Activated T-helper 1 cell treated with anti-CD3 and anti-CD28 coated beads, Interleukin-12 subunit alpha, Interleukin-12 subunit beta, Interleukin-2, Interleukin-4 antibody, amounts not matched to agents 30 ng/mL and 10 ng/mL and 1 ng/mL, durations not matched to agents 14 hours and 24 hours and 36 hours (primary cell): Measurements from ENCODE around the gene SNX6. TPM values are rescaled to one million over a fixed set of nuclear protein-coding genes. Genes with fewer than 3 reads are reported as not detected.
"Not testable (repeated sequence)": the region's sequence is repeated elsewhere in the genome, so short reads cannot be mapped to it uniquely, and the experiment has no call there.

Source experiments
- DNase-seq: peaks from one replicate; pipeline ENCODE4 v3.0.0; 2021; ENCODE audit warnings: low spot score
- H3K27ac Mint-ChIP-seq: one replicate; pipeline ENCODE4 v1.8.0; 2021; ENCODE audit warnings: mild to moderate bottlenecking, mixed read lengths
- H3K27me3 Mint-ChIP-seq: one replicate; pipeline ENCODE4 v1.8.0; 2022; ENCODE audit warnings: mild to moderate bottlenecking, moderate library complexity, mixed read lengths; ENCODE audit not compliant: insufficient read depth
- H3K36me3 Mint-ChIP-seq: one replicate; pipeline ENCODE4 v1.8.0; 2021; ENCODE audit warnings: low read depth, mixed read lengths
- H3K4me1 Mint-ChIP-seq: one replicate; pipeline ENCODE4 v1.8.0; 2021; ENCODE audit warnings: low read depth, mixed read lengths
- H3K4me3 Mint-ChIP-seq: one replicate; pipeline ENCODE4 v1.8.0; 2021; ENCODE audit warnings: mild to moderate bottlenecking, moderate library complexity, mixed read lengths
- H3K9me3 Mint-ChIP-seq: one replicate; pipeline ENCODE4 v1.8.0; 2021; ENCODE audit warnings: mixed read lengths
- intact Hi-C: fragments of 100-400 bp; cut with micrococcal nuclease; formaldehyde crosslinking; loops from one replicate; pipeline ENCODE4 v1.15.1; 2024
- total RNA-seq: library from RNA; stranded (reverse); gene quantifications from 2 replicates; pipeline ENCODE4 v1.2.3, GENCODE V29; 2022

SNX6 gene
- total RNA-seq, 1 donor from 2014 or later, result 75.6 TPM

- intact Hi-C loops, DNase-seq, H3K4me3 Mint-ChIP-seq, H3K27me3 Mint-ChIP-seq, H3K9me3 Mint-ChIP-seq, H3K27ac Mint-ChIP-seq, H3K4me1 Mint-ChIP-seq: not testable (repeated sequence)
- H3K36me3 Mint-ChIP-seq, result peaks cover 41% of the 10 kb centered on the region
Measured at GRCh38 chr14:34524216-34524615, 105.7 kb downstream of the SNX6 start.

GRCh38 chr14:34522496-34522895, 107.5 kb downstream of the SNX6 start:
- no peak overlapping the region for H3K4me3 Mint-ChIP-seq
- DNase-seq, result no peak
- H3K27ac Mint-ChIP-seq, result no peak overlapping the region
- H3K27me3 Mint-ChIP-seq, result no peaks in the 10 kb centered on the region
- H3K4me1 Mint-ChIP-seq, result peaks cover 4% of the 10 kb centered on the region
- intact Hi-C loops, result no loop called here
- peaks cover 50% of the 10 kb centered on the region for H3K36me3 Mint-ChIP-seq
- H3K9me3 Mint-ChIP-seq, result no peaks in the 10 kb centered on the region

- peaks cover 50% of the 10 kb centered on the region for H3K36me3 Mint-ChIP-seq
- H3K4me1 Mint-ChIP-seq, H3K27ac Mint-ChIP-seq, intact Hi-C loops, H3K4me3 Mint-ChIP-seq, DNase-seq, H3K9me3 Mint-ChIP-seq, H3K27me3 Mint-ChIP-seq: not testable (repeated sequence)
Measured at GRCh38 chr14:34521071-34521470, 108.9 kb downstream of the SNX6 start.

GRCh38 chr14:34520304-34520970, 109.5 kb downstream of the SNX6 start:
- H3K9me3 Mint-ChIP-seq, intact Hi-C loops, H3K27me3 Mint-ChIP-seq, H3K4me1 Mint-ChIP-seq, H3K27ac Mint-ChIP-seq, H3K4me3 Mint-ChIP-seq, DNase-seq: not testable (repeated sequence)
- peaks cover 52% of the 10 kb centered on the region for H3K36me3 Mint-ChIP-seq

Other genes with a start within 250 kb of the SNX6 start
- 18.9 and 21.2 TPM in 2 replicates for gene SPTSSA, start 167.9 kb downstream of the SNX6 start, total RNA-seq
- gene EAPP, start 90.4 kb downstream of the SNX6 start, total RNA-seq, result 34.4 and 35.1 TPM in 2 replicates
- 8.3 and 9.2 TPM in 2 replicates for gene CFL2, start 84.4 kb upstream of the SNX6 start, total RNA-seq
- gene BAZ1A, start 245.2 kb upstream of the SNX6 start, total RNA-seq, result 75.0 and 83.7 TPM in 2 replicates